ENCODE measurements around the gene NTN3.
A peak's percentile ranks its signal among the peaks of the same experiment; 100 is the strongest.

NTN3 gene

DNA sequence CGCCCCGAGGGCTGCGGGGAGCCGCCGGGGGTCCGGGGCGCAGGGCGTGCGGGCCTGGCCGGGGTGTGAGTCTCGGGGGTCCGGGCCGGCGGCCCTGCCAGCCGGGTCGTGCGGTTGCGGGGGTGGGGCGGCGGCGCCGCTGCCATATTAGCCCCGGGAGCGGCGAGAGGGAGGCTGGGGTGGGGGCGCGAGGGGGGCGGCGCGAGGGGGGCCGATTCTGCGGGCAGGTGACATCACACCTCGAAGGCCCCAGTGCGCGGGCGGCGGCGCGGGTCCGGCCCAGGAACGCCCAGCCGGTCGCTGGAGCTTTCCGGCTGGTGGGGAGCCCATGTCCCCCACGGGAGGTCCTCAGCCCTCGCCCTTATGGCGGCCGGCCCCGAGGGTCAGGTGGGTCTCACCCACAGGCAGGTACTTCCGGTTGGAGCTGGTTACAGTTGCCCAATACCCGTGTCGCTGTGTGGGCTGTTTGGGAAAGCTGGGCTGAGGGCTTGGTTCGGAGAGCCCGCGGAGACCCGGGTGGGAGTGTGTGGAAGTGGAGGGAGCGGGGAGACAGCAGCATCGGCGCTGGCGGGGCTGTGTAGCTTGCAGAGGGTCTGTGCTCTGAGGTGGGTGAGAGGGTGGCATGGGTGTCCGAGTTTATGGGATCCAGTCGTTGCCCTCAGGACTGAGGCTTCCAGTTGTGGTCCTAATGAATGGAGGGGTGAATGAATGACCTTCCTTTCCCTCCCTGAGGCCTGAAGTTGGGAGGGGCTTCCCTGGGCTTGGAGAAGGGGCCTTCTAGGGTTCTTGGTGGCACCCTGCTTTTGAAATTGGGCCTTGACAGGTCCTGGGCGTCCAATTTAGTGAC, 43.5 kb downstream of the NTN3 start:
- DNase-seq (ENCODE audit: low read depth in 2 of 2), result no peak

DNA sequence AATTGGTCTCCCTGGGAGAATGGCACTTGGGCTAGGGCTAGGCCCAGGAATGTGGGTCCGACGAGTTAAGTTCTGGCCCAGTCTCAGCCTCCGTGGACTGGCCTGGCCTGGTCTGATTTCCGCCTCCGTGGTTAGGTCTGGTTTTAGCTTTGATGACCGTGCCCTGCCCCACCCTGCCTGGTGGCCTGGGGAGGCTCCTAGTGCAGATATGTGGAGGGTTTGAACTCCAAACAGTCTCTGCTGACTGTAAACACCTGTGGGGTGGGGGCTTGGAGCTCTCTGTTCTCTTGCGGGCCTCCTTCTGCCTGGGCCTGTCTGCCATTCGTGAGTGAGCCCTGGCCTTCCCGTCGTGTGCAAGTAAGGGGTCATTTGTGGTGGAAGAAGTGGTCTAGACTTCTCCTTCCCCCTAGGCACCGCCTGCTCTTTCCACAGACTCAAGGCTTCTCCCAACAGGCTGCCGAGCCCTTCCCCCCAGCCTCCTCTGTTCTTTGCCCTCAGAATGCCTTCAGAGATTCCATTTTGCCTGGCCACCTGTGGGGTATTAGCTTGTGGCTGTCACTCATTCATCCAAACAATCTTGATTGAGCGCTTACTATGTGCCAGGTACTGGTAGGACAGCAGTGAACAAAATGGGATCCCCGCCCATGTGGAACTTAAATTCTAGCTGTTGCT, 44.2 kb downstream of the NTN3 start:
- no peak for DNase-seq (ENCODE audit: low read depth in 2 of 2)

DNA sequence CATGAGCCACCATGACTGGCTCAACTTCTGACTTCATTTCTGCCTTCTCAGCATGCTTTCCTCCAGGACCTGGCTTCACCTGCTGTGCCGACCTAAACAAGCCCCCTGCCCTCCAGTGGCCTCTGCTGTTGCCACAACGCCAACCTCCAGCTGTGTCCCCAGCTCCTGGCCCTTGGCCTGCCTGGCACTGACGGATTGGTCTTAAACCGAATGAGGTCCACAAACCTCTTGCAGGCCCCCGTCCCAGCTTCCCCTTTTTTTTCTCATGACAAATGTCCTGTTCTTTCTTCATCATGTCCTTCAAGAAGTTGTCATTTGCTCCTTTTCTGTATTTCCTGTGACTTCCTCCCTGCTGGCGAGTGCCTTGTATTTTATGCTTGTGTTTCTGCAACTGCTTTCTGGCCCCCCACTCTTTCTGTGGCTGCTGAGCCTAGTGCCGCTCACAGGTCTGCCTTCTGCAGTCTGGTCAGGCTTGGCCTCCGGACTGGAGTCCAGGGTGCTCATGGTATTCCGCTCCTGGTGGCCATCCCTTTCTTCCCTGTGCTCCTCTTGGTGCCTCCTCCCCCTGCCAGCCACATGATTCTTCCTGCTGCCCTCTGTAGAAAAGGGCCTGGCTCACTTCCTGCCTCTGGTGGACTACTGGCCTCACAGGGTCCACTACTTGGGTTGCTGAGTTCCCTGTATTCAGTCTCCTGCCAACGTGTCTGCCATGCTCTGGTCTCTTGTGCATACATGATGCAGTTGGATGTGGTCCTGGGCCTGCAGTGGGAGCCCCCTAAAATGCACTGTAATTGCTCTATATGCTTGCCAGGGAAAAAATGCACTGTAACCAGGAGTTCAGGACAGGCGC, 45.5 kb downstream of the NTN3 start:
- DNase-seq (ENCODE audit: low read depth in 2 of 2), result no peak

DNA sequence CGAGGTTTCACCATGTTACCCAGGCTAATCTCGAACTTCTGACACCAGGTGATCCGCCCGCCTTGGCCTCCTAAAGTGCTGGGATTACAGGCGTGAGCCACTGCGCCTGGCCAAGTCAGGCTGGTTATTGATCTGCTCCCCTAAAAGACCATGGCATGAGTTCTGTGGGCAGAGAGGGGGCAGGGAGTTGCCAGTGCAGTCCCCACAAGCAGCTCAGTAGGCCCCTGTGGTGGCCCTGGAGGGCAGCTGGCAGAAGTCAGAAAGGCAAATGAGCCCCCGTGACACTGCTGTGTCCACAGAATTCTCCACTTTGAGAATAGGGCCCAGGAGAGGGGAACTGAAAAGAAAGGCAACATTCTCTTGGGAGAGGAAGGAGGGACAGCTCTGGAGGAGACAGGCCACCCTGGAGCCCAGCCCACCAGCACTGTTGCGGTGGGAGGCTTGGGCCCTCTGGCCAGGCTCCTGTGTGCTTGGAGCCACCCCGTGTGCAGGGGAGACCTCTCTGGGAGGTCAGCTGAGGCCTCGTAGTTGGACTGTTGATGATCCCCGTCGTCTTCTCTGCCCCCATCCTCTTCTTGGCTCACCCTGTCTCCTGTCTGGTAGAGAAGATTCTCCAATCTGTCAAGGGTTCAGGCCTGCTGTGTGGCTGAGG, 47.0 kb downstream of the NTN3 start:
- no peak for DNase-seq (ENCODE audit: low read depth in 2 of 2)

DNA sequence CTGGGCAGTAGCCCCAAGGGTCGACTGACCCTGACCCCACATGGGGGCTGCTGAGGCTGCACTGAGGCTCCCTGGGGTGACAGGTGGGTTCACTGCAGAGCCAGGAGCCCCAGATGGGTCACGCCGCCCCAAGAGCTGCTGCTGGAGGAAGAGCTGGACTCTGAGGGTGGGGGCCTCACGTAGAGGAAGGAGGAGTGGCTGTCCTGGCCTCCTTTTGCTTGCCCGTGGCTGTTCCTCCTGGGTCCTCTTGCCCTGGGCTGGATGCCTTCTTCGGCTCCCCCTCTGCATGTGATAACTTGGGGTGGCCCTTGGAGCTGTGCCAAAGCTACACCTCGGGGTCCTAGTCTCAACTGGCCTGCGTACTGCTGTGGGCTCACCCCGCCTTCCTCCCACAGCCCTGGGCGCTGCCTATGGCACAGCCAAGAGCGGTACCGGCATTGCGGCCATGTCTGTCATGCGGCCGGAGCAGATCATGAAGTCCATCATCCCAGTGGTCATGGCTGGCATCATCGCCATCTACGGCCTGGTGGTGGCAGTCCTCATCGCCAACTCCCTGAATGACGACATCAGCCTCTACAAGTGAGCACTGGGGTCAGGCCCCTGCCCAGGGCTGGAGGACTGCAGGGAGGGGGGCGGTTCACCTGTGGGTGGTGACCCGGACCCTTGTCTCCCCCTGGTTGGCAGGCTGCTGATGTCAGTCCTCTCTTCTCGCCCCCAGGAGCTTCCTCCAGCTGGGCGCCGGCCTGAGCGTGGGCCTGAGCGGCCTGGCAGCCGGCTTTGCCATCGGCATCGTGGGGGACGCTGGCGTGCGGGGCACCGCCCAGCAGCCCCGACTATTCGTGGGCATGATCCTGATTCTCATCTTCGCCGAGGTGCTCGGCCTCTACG, 48.0 kb downstream of the NTN3 start:
- DNase-seq (ENCODE audit: low read depth in 2 of 2), result no peak

DNA sequence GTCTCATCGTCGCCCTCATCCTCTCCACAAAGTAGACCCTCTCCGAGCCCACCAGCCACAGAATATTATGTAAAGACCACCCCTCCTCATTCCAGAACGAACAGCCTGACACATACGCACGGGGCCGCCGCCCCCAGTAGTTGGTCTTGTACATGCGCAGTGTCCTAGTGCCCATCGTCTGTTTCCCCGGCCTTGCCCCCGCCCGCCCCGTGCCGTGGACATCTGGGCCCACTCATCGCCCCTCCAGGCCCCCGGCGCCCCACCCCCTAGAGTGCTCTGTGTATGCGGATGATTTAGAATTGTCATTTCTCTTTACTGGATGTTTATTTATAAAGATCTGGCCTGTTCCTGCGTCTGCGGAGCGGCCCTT, 48.6 kb downstream of the NTN3 start:
- DNase-seq (ENCODE audit: low read depth in 2 of 2), result no peak

DNA sequence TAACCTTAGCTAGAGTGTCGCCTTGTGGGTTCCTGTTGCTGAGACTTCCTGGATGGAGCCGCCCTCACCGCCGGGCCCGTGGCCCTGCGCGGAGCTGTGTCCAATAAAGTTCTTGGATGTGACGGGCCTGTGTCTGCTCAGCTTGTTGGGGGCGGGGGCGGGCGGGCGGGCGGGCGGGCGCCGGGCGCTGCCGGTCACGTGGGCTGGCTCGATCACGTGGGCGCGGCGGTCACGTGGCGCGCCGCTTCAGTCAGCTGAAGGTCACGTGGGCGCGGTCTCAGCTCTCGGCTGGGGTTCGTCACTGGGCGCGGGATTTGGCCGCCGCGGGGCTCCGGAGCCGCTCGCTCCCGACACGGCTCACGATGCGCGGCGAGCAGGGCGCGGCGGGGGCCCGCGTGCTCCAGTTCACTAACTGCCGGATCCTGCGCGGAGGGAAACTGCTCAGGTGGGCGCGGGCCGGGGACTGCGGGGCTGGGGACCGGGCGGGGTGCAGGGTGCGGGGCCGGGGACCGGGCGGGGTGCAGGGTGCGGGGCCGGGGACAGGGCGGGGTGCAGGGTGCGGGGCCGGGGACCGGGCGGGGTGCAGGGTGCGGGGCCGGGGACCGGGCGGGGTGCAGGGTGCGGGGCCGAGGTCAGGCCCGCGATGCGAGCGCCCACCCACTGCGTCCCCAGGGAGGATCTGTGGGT, 49.1 kb downstream of the NTN3 start, which contains the start of gene AMDHD2:
TSS of gene AMDHD2 (plus strand) at position 275 of the 687 bp plus-strand sequence. CDS start at position 363, 88 bp downstream.
- peak; percentile 83 to 86 for DNase-seq (ENCODE audit: low read depth in 2 of 2)

DNA sequence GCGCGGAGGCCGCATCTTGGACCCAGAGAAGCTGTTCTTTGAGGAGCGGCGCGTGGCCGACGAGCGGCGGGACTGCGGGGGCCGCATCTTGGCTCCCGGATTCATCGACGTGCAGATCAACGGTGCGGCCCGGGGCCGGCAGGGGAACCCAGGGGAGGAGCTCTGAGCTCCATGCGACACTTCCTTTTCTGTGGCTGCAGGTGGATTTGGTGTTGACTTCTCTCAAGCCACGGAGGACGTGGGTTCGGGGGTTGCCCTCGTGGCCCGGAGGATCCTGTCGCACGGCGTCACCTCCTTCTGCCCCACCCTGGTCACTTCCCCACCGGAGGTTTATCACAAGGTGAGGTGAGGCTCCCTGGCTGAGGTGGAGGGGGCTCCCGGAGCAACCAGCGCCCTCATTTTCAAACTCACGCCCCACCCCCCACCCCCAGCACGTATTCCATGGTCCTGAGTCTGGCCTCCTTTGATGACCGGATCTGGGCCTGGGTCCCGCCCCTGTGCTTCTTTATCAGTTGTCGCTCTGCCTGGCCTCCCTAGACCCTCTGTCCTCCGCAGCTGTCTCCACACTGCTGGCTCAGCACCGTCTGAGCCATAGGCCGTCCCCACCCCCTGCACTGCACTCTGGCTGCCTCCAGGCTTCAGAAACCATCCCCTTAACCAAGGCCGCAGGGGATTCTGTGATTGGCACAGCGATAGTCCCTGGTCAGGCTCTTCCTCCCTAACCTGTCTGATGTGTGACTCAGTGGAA, 49.9 kb downstream of the NTN3 start:
- DNase-seq (ENCODE audit: low read depth in 2 of 2), result no peak
